ENCODE data around the gene SLC6A18.
A peak's percentile ranks its signal among the peaks of the same experiment; 100 is the strongest.

The SLC6A18 gene

DNA sequence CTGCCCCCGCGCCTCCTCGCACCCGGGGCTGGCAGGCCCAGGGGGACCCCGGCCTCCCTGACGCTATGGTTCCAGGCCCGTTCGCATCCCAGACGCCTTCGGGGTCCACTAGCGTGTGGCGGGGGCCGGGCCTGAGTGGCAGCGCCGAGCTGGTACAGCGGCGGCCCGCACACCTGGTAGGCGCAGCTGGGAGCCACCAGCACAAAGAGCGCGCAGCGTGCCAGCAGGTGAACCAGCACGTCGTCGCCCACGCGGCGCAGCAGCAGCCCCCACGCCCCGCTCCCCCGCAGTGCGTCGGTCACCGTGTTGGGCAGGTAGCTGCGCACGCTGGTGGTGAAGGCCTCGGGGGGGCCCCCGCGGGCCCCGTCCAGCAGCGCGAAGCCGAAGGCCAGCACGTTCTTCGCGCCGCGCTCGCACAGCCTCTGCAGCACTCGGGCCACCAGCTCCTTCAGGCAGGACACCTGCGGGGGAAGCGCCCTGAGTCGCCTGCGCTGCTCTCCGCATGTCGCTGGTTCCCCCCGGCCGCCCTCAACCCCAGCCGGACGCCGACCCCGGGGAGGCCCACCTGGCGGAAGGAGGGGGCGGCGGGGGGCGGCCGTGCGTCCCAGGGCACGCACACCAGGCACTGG, 69.1 kb downstream of the SLC6A18 start:
- H3K9me3 ChIP-seq (ENCODE audit: control extremely low read depth in 1 of 5, control insufficient read depth in 4 of 5, insufficient read depth in 2 of 5, low read depth in 1 of 5, low read length in 4 of 5), result no peaks in the 10 kb centered on the region
- POLR2A ChIA-PET, result no interaction called here
- H3K4me3 ChIP-seq (ENCODE audit: control insufficient read depth in 1 of 7, extremely low read depth in 1 of 7, insufficient read depth in 4 of 7, low read depth in 2 of 7, low read length in 6 of 7), result peak overlapping the region in 5 of 7 experiments; percentile 47 to 57 (median 54)
- H3K4me1 ChIP-seq (ENCODE audit: control extremely low read depth in 1 of 4, control insufficient read depth in 4 of 4, insufficient read depth in 4 of 4, low read length in 3 of 4), result peaks cover 0 to 18% (median 12%) of the 10 kb centered on the region in 4 experiments
- no peaks in the 10 kb centered on the region for H3K36me3 ChIP-seq (ENCODE audit: control insufficient read depth in 4 of 4, insufficient read depth in 4 of 4, low read length in 3 of 4)
- 35% methylated on average over 59 of the region's 69 CpGs for WGBS (ENCODE audit: insufficient coverage)
- CTCF ChIA-PET, result interaction anchor here (1.0 kb wide), 1 partner anchor 348 kb away, joined by 4 read pairs; no protein-coding TSS in a partner anchor
- H3K27me3 ChIP-seq (replicated peaks in 2 of 5; ENCODE audit: control insufficient read depth in 4 of 5, insufficient read depth in 5 of 5, low read length in 4 of 5), result peaks cover 0 to 59% (median 10%) of the 10 kb centered on the region in 5 experiments
- H3K27ac ChIP-seq (ENCODE audit: insufficient read depth in 1 of 2, low read depth in 1 of 2, low read length in 2 of 2, poor library complexity in 1 of 2, severe bottlenecking in 2 of 2), result no peak overlapping the region
- peak in 1 of 3 donors; percentile 18 for DNase-seq

DNA sequence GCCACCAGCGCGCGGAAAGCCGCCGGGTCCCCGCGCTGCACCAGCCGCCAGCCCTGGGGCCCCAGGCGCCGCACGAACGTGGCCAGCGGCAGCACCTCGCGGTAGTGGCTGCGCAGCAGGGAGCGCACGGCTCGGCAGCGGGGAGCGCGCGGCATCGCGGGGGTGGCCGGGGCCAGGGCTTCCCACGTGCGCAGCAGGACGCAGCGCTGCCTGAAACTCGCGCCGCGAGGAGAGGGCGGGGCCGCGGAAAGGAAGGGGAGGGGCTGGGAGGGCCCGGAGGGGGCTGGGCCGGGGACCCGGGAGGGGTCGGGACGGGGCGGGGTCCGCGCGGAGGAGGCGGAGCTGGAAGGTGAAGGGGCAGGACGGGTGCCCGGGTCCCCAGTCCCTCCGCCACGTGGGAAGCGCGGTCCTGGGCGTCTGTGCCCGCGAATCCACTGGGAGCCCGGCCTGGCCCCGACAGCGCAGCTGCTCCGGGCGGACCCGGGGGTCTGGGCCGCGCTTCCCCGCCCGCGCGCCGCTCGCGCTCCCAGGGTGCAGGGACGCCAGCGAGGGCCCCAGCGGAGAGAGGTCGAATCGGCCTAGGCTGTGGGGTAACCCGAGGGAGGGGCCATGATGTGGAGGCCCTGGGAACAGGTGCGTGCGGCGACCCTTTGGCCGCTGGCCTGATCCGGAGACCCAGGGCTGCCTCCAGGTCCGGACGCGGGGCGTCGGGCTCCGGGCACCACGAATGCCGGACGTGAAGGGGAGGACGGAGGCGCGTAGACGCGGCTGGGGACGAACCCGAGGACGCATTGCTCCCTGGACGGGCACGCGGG, 69.9 kb downstream of the SLC6A18 start, which contains the start of gene TERT:
TERT (minus strand) TSS at position 234 of the 815 bp plus-strand sequence; CDS start at position 155, 79 bp downstream.
- Histone ChIP-seq H3K9me3 (ENCODE audit: control extremely low read depth in 1 of 5, control insufficient read depth in 4 of 5, insufficient read depth in 2 of 5, low read depth in 1 of 5, low read length in 4 of 5) (no peaks in the 10 kb centered on the region), H3K27ac (ENCODE audit: insufficient read depth in 1 of 2, low read depth in 1 of 2, low read length in 2 of 2, poor library complexity in 1 of 2, severe bottlenecking in 2 of 2) (no peak within 1 kb of the TSS), H3K27me3 (replicated peaks in 2 of 5; ENCODE audit: control insufficient read depth in 4 of 5, insufficient read depth in 5 of 5, low read length in 4 of 5) (peaks cover 0 to 65% (median 10%) of the 10 kb centered on the region in 5 experiments), H3K4me3 (ENCODE audit: control insufficient read depth in 1 of 7, extremely low read depth in 1 of 7, insufficient read depth in 4 of 7, low read depth in 2 of 7, low read length in 6 of 7) (peak within 1 kb of the TSS in 5 of 7 experiments; percentile 47 to 57 (median 54)), H3K4me1 (ENCODE audit: control extremely low read depth in 1 of 4, control insufficient read depth in 4 of 4, insufficient read depth in 4 of 4, low read length in 3 of 4) (peaks cover 0 to 18% (median 12%) of the 10 kb centered on the region in 4 experiments), H3K36me3 (ENCODE audit: control insufficient read depth in 4 of 4, insufficient read depth in 4 of 4, low read length in 3 of 4) (no peaks in the 10 kb centered on the region)
- DNase-seq, result peak; percentile 14 to 57 (median 55)
- ChIA-PET POLR2A (no interaction called here), CTCF (no interaction called here)
- WGBS (ENCODE audit: insufficient coverage), result 2% methylated on average over 80 of the region's 102 CpGs

DNA sequence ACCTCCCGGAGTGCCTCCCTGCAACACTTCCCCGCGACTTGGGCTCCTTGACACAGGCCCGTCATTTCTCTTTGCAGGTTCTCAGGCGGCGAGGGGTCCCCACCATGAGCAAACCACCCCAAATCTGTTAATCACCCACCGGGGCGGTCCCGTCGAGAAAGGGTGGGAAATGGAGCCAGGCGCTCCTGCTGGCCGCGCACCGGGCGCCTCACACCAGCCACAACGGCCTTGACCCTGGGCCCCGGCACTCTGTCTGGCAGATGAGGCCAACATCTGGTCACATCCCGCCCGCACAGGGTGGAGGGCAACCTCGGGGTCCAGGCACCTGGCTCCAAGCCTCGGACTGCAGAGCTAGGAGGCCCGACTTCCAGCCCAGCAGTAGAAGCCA, 70.5 kb downstream of the SLC6A18 start:
- CTCF ChIA-PET, result no interaction called here

More for the DNA sequence above, 70.5 kb downstream of the SLC6A18 start:
- POLR2A ChIA-PET, result no interaction called here
- H3K36me3 ChIP-seq (ENCODE audit: control insufficient read depth in 4 of 4, insufficient read depth in 4 of 4, low read length in 3 of 4), result no peaks in the 10 kb centered on the region
- 68% methylated on average over 15 of the region's 22 CpGs for WGBS (ENCODE audit: insufficient coverage)
- H3K4me1 ChIP-seq (ENCODE audit: control extremely low read depth in 1 of 4, control insufficient read depth in 4 of 4, insufficient read depth in 4 of 4, low read length in 3 of 4), result peaks cover 0 to 18% (median 12%) of the 10 kb centered on the region in 4 experiments
- H3K9me3 ChIP-seq (ENCODE audit: control extremely low read depth in 1 of 5, control insufficient read depth in 4 of 5, insufficient read depth in 2 of 5, low read depth in 1 of 5, low read length in 4 of 5), result no peaks in the 10 kb centered on the region
- no peak for DNase-seq
- H3K4me3 ChIP-seq (ENCODE audit: control insufficient read depth in 1 of 7, extremely low read depth in 1 of 7, insufficient read depth in 4 of 7, low read depth in 2 of 7, low read length in 6 of 7), result peak overlapping the region in 4 of 7 experiments; percentile 48 to 57 (median 54)
- H3K27me3 ChIP-seq (replicated peaks in 2 of 5; ENCODE audit: control insufficient read depth in 4 of 5, insufficient read depth in 5 of 5, low read length in 4 of 5), result peaks cover 0 to 69% (median 11%) of the 10 kb centered on the region in 5 experiments
- H3K27ac ChIP-seq (ENCODE audit: insufficient read depth in 1 of 2, low read depth in 1 of 2, low read length in 2 of 2, poor library complexity in 1 of 2, severe bottlenecking in 2 of 2), result no peak overlapping the region
